Natural killer cell (primary cell): ENCODE measurements around the gene SLC6A16. TPM values are rescaled to one million over a fixed set of nuclear protein-coding genes. Genes with fewer than 3 reads are reported as not detected.
A peak's percentile ranks its signal among the peaks of the same experiment; 100 is the strongest.

Experiments
- ATAC-seq, 3 donors: fragments of 150-1000 bp in 2 of 3; fragments of 200-7000 bp in 1 of 3; cut with Tn5 transposase; 1 replicate in 1 of 3; 2 replicates in 2 of 3; pipeline ENCODE4 v1.10.0; 2021; ENCODE audit warnings: mild to moderate bottlenecking in 2 of 3, moderate library complexity in 2 of 3
- DNase-seq, 2 donors: peaks; one replicate each; pipeline versions ENCODE4 v3.0.0 to v3.0.0-alpha.2; 2013 to 2021; ENCODE audit warnings: mixed read lengths in 1 of 2
- H3K27ac ChIP-seq: one replicate; pipeline ENCODE4 v1.5.1; 2013; ENCODE audit warnings: mild to moderate bottlenecking, low read length
- H3K27me3 ChIP-seq: one replicate; pipeline ENCODE4 v1.6.1; 2013; ENCODE audit warnings: low read length; ENCODE audit not compliant: control insufficient read depth, insufficient read depth
- H3K36me3 ChIP-seq: one replicate; pipeline ENCODE4 v1.6.1; 2013; ENCODE audit warnings: low read length; ENCODE audit not compliant: control insufficient read depth, insufficient read depth
- H3K4me1 ChIP-seq: one replicate; pipeline ENCODE4 v1.6.1; 2013; ENCODE audit warnings: low read length; ENCODE audit not compliant: control insufficient read depth, insufficient read depth
- H3K4me3 ChIP-seq: one replicate; pipeline ENCODE4 v1.5.1; 2013; ENCODE audit warnings: low read length
- H3K9me3 ChIP-seq: one replicate; pipeline ENCODE4 v1.6.1; 2013; ENCODE audit warnings: low read length; ENCODE audit not compliant: control insufficient read depth, insufficient read depth
- H3K27ac Mint-ChIP-seq, 2 donors: one replicate each; pipeline ENCODE4 v1.8.0; 2022; ENCODE audit warnings: mild to moderate bottlenecking in 2 of 2, mixed read lengths in 2 of 2, moderate library complexity in 1 of 2
- H3K27me3 Mint-ChIP-seq, 2 donors: one replicate each; pipeline ENCODE4 v1.8.0; 2022; ENCODE audit warnings: low read depth in 2 of 2, mixed read lengths in 2 of 2
- H3K36me3 Mint-ChIP-seq: one replicate; pipeline ENCODE4 v1.8.0; 2022; ENCODE audit warnings: mixed read lengths
- H3K4me1 Mint-ChIP-seq, 2 donors: one replicate each; pipeline ENCODE4 v1.8.0; 2022; ENCODE audit warnings: mixed read lengths in 2 of 2
- H3K4me3 Mint-ChIP-seq: one replicate; pipeline ENCODE4 v1.8.0; 2022; ENCODE audit warnings: mild to moderate bottlenecking, moderate library complexity, mixed read lengths
- H3K9me3 Mint-ChIP-seq, 2 donors: one replicate each; pipeline ENCODE4 v1.8.0; 2022; ENCODE audit warnings: mixed read lengths in 2 of 2
- CTCF ChIP-seq: fragments of 200-600 bp; IDR thresholded peaks from one replicate; pipeline ENCODE4 v1.8.0; 2022; ENCODE audit warnings: antibody characterized with exemption
- WGBS: methylation state at CpG from one replicate; pipeline ENCODE4 v1.1.7; 2013; ENCODE audit warnings: missing lambda C conversion rate; ENCODE audit not compliant: insufficient coverage; 5-methylcytosine and 5-hydroxymethylcytosine counted together
- intact Hi-C: fragments of 100-400 bp; cut with micrococcal nuclease; formaldehyde crosslinking; loops from one replicate; pipeline ENCODE4 v1.14.2; 2022
- total RNA-seq, 4 donors: library from RNA; stranded (reverse); fragments of 120-200 nt in 1 of 4; gene quantifications; one replicate each; pipeline versions ENCODE4 v1.2.3 to v1.2.4, GENCODE V29; 2013 to 2022

SLC6A16 gene
- total RNA-seq, 3 donors from 2014 or later (not counting 1 experiment from before 2014, with no cell fraction given): 7.2 to 11.5 (median 10.8) TPM

- TF ChIP-seq CTCF: no peak
- H3K27ac Mint-ChIP-seq: no peak overlapping the region
- no peaks in the 10 kb centered on the region for H3K9me3 Mint-ChIP-seq
- H3K4me3 Mint-ChIP-seq: no peak overlapping the region
- peaks cover 3 to 24% of the 10 kb centered on the region in 2 donors for H3K27me3 Mint-ChIP-seq
- Histone ChIP-seq H3K27ac (no peak overlapping the region), H3K36me3 (no peaks in the 10 kb centered on the region), H3K4me3 (no peak overlapping the region), H3K4me1 (peaks cover 35% of the 10 kb centered on the region), H3K9me3 (peaks cover 15% of the 10 kb centered on the region), H3K27me3 (peaks cover 37% of the 10 kb centered on the region)
- intact Hi-C loops: no loop called here
- ATAC-seq (no peak), DNase-seq (no peak)
- H3K4me1 Mint-ChIP-seq: peaks cover 0 to 2% of the 10 kb centered on the region in 2 donors
- peaks cover 10% of the 10 kb centered on the region for H3K36me3 Mint-ChIP-seq
Observed at GRCh38 chr19:49366110-49366509, 41.1 kb upstream of the SLC6A16 start.

- H3K9me3 Mint-ChIP-seq: no peaks in the 10 kb centered on the region
- intact Hi-C loops: no loop called here
- 67% methylated on average over 27 of the region's 27 CpGs for WGBS
- peak overlapping the region in 1 of 2 donors; percentile 20 for H3K27ac Mint-ChIP-seq
- peaks cover 0 to 11% of the 10 kb centered on the region in 2 donors for H3K4me1 Mint-ChIP-seq
- no peak for ATAC-seq
- H3K4me3 Mint-ChIP-seq: peak overlapping the region; percentile 35
- peaks cover 5% of the 10 kb centered on the region for H3K36me3 Mint-ChIP-seq
- peaks cover 15 to 30% of the 10 kb centered on the region in 2 donors for H3K27me3 Mint-ChIP-seq
- DNase-seq: no peak
- peaks cover 37% of the 10 kb centered on the region for H3K27me3 ChIP-seq
- peaks cover 36% of the 10 kb centered on the region for H3K4me1 ChIP-seq
- no peaks in the 10 kb centered on the region for H3K36me3 ChIP-seq
- no peak overlapping the region for H3K27ac ChIP-seq
- H3K4me3 ChIP-seq: peak overlapping the region; percentile 21
- TF ChIP-seq CTCF: no peak
- peaks cover 7% of the 10 kb centered on the region for H3K9me3 ChIP-seq
Observed at GRCh38 chr19:49364083-49364737, 39.2 kb upstream of the SLC6A16 start.

- intact Hi-C loops: no loop called here
- no peaks in the 10 kb centered on the region for H3K9me3 Mint-ChIP-seq
- TF ChIP-seq CTCF: no peak
- Histone ChIP-seq H3K9me3 (no peaks in the 10 kb centered on the region), H3K4me3 (peak within 1 kb of the TSS; percentile 21), H3K36me3 (no peaks in the 10 kb centered on the region), H3K4me1 (peaks cover 36% of the 10 kb centered on the region), H3K27me3 (peaks cover 37% of the 10 kb centered on the region), H3K27ac (no peak within 1 kb of the TSS)
- H3K4me3 Mint-ChIP-seq: peak within 1 kb of the TSS; percentile 35
- H3K27me3 Mint-ChIP-seq: peaks cover 15 to 30% of the 10 kb centered on the region in 2 donors
- H3K27ac Mint-ChIP-seq: peak within 1 kb of the TSS in 1 of 2 donors; percentile 20
- ATAC-seq: peak; percentile 84 to 92 (median 84)
- peaks cover 0 to 11% of the 10 kb centered on the region in 2 donors for H3K4me1 Mint-ChIP-seq
- H3K36me3 Mint-ChIP-seq: no peaks in the 10 kb centered on the region
- WGBS: 5% methylated on average over 46 of the region's 46 CpGs
- DNase-seq: peak; percentile 62 to 65
Observed at GRCh38 chr19:49363268-49364082, 38.5 kb upstream of the SLC6A16 start, which contains the start of gene DKKL1. TSS of gene DKKL1 (plus strand) at chr19:49363877. CDS start at chr19:49363999, 122 bp downstream.
